Neural progenitor cell (in vitro differentiated cells): ENCODE results near the gene PFDN6. TPM values are rescaled to one million over a fixed set of nuclear protein-coding genes. Genes with fewer than 3 reads are reported as not detected.
"Not testable (repeated sequence)": the region's sequence is repeated elsewhere in the genome, so short reads cannot be mapped to it uniquely, and the experiment has no call there.

Source experiments
- DNase-seq: peaks from one replicate; pipeline ENCODE4 v3.0.0-alpha.2; 2016; ENCODE audit warnings: low spot score
- H2AFZ ChIP-seq: fragments of 200-600 bp; sonication (generic); replicated peaks from 2 replicates; pipeline ENCODE4 v1.6.1; 2016; ENCODE audit warnings: antibody characterized with exemption
- H3F3A ChIP-seq: fragments of 200-600 bp; sonication (generic); 2 replicates; pipeline ENCODE4 v1.6.1; 2016; ENCODE audit warnings: antibody characterized with exemption, low read depth
- H3K27ac ChIP-seq: fragments of 200-600 bp; sonication (generic); 2 replicates; pipeline ENCODE4 v1.5.1; 2016; ENCODE audit warnings: mild to moderate bottlenecking
- H3K27me3 ChIP-seq: fragments of 200-600 bp; sonication (generic); 2 replicates; pipeline ENCODE4 v1.6.1; 2016; ENCODE audit warnings: mild to moderate bottlenecking, moderate library complexity
- H3K36me3 ChIP-seq: fragments of 200-600 bp; sonication (generic); 2 replicates; pipeline ENCODE4 v1.5.1; 2016
- H3K4me1 ChIP-seq: fragments of 200-600 bp; sonication (generic); 2 replicates; pipeline ENCODE4 v1.6.1; 2016; ENCODE audit warnings: mixed run types
- H3K4me2 ChIP-seq: fragments of 200-600 bp; sonication (generic); 2 replicates; pipeline ENCODE4 v1.6.1; 2016
- H3K4me3 ChIP-seq: fragments of 200-600 bp; sonication (generic); 2 replicates; pipeline ENCODE4 v1.5.1; 2016
- H3K79me2 ChIP-seq: fragments of 200-600 bp; sonication (generic); 2 replicates; pipeline ENCODE4 v1.6.1; 2016; ENCODE audit warnings: low read depth
- H3K9ac ChIP-seq: fragments of 200-600 bp; sonication (generic); 2 replicates; pipeline ENCODE4 v1.6.1; 2016
- H3K9me3 ChIP-seq: fragments of 200-600 bp; sonication (generic); 2 replicates; pipeline ENCODE4 v1.5.1; 2016; ENCODE audit warnings: low read depth
- H4K20me1 ChIP-seq: fragments of 200-600 bp; sonication (generic); 2 replicates; pipeline ENCODE4 v1.6.1; 2016; ENCODE audit warnings: low read depth
- H3K27ac Mint-ChIP-seq: 3 replicates; pipeline ENCODE4 v1.8.0; 2021; ENCODE audit warnings: mixed read lengths
- H3K27me3 Mint-ChIP-seq: 2 replicates; pipeline ENCODE4 v1.8.0; 2022; ENCODE audit warnings: low read depth, mild to moderate bottlenecking, inconsistent platforms, moderate library complexity, mixed read lengths; ENCODE audit not compliant: insufficient read depth
- H3K36me3 Mint-ChIP-seq: 3 replicates; pipeline ENCODE4 v1.8.0; 2021; ENCODE audit warnings: mixed read lengths
- H3K4me1 Mint-ChIP-seq: 3 replicates; pipeline ENCODE4 v1.8.0; 2021; ENCODE audit warnings: mixed read lengths
- H3K4me3 Mint-ChIP-seq: 3 replicates; pipeline ENCODE4 v1.8.0; 2021; ENCODE audit warnings: mild to moderate bottlenecking, moderate library complexity, mixed read lengths
- H3K9me3 Mint-ChIP-seq: 3 replicates; pipeline ENCODE4 v1.8.0; 2020; ENCODE audit warnings: mixed read lengths
- EZH2 ChIP-seq: fragments of 200-600 bp; sonication (generic); IDR thresholded peaks from 2 replicates; pipeline ENCODE4 v1.6.1; 2017; ENCODE audit warnings: antibody characterized with exemption, mild to moderate bottlenecking, moderate library complexity
- EZH2phosphoT487 ChIP-seq: fragments of 200-600 bp; sonication (generic); IDR thresholded peaks from 2 replicates; pipeline ENCODE4 v1.6.1; 2017; ENCODE audit warnings: antibody characterized with exemption
- total RNA-seq: library from RNA; depleted of rRNA; stranded (reverse); fragments of >200 nt; gene quantifications from 2 replicates; pipeline ENCODE4 v1.2.3, GENCODE V29; 2015; ENCODE audit warnings: low replicate concordance
- TF ChIP-seq, protein P1 (sequence below): fragments of 200-600 bp; sonication (generic); IDR thresholded peaks from 2 replicates; pipeline ENCODE4 v1.5.1; 2017; ENCODE audit warnings: antibody characterized with exemption, mild to moderate bottlenecking

PFDN6 gene
- total RNA-seq, 1 donor from 2014 or later: 35.6 TPM

DNA sequence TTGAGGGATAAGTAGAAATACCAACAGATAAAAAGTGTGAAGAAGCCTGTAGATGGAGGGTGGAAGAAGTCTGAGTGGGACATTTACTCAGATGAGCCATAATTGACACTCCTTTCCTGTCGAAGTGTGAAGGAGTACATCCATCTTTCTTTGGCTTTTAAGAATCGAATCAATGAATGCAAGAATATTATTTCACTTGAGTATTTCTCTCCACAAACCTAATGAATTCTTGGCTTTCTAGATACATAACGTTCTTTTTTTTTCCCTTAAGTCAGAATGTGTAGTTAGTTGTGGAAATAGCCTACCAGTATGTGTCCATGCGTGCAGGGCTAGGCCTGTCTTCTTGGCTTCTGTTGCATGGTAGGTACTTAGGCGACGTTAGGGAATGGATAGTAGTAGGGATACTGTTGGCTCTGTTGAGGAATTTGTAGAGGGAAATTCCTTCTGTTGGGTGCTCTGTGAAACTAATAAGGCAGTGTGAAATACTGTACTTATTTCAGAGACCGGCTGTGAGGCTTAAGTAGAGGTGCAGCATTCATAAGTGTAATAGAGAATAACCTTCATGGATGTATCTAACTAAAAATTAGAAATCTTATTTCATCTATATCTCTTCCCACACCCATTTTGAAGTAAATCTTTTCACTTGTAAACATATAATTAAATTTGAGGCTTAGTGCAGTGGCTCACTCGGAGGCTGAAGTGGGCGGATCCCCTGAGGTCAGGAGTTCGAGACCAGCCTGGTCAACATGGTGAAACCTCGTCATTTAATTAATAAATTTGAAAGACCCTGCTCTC is 16.1 kb upstream of the PFDN6 start:
- Histone ChIP-seq H2AFZ (no peak overlapping the region), H4K20me1 (peaks cover 62% of the 10 kb centered on the region), H3K9ac (peak overlapping the region; percentile 94), H3K27me3 (no peaks in the 10 kb centered on the region), H3K27ac (no peak overlapping the region), H3K9me3 (no peaks in the 10 kb centered on the region), H3K36me3 (peaks cover 8% of the 10 kb centered on the region), H3K79me2 (peaks cover 52% of the 10 kb centered on the region), H3K4me3 (peak overlapping the region; percentile 83), H3K4me1 (peaks cover 42% of the 10 kb centered on the region), H3F3A (peaks cover 65% of the 10 kb centered on the region), H3K4me2 (peak overlapping the region; percentile 98)
- DNase-seq: no peak
- Mint-ChIP-seq H3K9me3 (no peaks in the 10 kb centered on the region), H3K27me3 (peaks cover 6% of the 10 kb centered on the region), H3K4me3 (peak overlapping the region; percentile 100), H3K36me3 (peaks cover 28% of the 10 kb centered on the region), H3K4me1 (peaks cover 55% of the 10 kb centered on the region), H3K27ac (no peak overlapping the region)
- TF ChIP-seq, protein P1, sequence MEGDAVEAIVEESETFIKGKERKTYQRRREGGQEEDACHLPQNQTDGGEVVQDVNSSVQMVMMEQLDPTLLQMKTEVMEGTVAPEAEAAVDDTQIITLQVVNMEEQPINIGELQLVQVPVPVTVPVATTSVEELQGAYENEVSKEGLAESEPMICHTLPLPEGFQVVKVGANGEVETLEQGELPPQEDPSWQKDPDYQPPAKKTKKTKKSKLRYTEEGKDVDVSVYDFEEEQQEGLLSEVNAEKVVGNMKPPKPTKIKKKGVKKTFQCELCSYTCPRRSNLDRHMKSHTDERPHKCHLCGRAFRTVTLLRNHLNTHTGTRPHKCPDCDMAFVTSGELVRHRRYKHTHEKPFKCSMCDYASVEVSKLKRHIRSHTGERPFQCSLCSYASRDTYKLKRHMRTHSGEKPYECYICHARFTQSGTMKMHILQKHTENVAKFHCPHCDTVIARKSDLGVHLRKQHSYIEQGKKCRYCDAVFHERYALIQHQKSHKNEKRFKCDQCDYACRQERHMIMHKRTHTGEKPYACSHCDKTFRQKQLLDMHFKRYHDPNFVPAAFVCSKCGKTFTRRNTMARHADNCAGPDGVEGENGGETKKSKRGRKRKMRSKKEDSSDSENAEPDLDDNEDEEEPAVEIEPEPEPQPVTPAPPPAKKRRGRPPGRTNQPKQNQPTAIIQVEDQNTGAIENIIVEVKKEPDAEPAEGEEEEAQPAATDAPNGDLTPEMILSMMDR: no peak
- TF ChIP-seq EZH2phosphoT487 (no peak), EZH2 (no peak)

DNA sequence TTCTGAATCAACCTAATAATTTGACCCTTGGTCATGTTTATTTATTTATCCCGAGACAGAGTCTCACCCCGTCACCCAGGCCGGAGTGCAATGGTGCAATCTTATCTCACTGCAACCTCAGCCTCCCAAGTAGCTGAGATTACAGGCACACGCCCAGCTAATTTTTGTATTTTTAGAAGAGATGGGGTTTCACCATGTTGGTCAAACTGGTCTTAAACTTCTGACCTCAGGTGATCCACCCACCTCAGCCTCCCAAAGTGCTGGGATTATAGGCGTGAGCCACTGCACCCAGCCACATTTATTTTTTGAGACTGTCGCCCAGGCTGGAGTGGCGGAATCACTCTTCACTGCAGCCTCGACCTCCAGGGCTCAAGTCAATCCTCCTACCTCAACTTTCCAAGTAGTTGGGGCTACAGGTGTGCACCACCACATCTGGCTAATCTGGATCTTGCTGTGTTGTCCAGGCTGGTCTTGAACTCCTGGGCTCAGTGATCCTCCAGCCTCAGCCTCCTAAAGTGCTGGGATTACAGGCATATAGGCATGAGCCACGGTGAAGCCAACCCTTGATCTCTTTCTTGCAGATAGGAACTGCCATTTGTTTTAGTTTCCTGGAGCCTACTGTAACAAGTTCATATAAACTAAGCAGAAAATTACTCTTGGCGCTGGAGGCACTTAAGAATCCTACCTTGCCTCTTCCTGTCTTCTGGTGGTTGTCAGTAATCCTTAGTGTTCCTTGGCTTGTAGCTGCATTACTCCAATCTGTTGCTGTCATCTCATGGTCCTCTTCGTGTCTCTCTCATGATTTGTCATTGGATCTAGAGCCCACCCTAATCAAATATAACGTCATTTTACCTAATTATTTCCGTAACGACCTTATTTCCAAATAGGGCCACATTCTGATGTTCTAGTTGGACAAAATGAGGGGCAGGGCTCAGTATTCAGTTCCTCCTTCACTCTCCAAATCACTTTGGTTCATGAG is 15.2 kb upstream of the PFDN6 start:
- no peak overlapping the region for H3K27ac ChIP-seq
- peaks cover 52% of the 10 kb centered on the region for H3K79me2 ChIP-seq
- no peaks in the 10 kb centered on the region for H3K9me3 ChIP-seq
- H3K27me3 Mint-ChIP-seq: peaks cover 6% of the 10 kb centered on the region
- peaks cover 42% of the 10 kb centered on the region for H3K4me1 ChIP-seq
- H3K9me3 Mint-ChIP-seq: no peaks in the 10 kb centered on the region
- H3K36me3 ChIP-seq: peaks cover 8% of the 10 kb centered on the region
- no peak overlapping the region for H3K27ac Mint-ChIP-seq
- DNase-seq: no peak
- H3K36me3 Mint-ChIP-seq: peaks cover 28% of the 10 kb centered on the region
- TF ChIP-seq, protein P1: no peak
- TF ChIP-seq EZH2: no peak
- TF ChIP-seq EZH2phosphoT487: no peak
- peaks cover 68% of the 10 kb centered on the region for H4K20me1 ChIP-seq
- H2AFZ ChIP-seq: no peak overlapping the region
- H3K4me2 ChIP-seq: peak overlapping the region; percentile 98
- peak overlapping the region; percentile 100 for H3K4me3 Mint-ChIP-seq
- H3K9ac ChIP-seq: peak overlapping the region; percentile 25
- H3K27me3 ChIP-seq: no peaks in the 10 kb centered on the region
- peaks cover 69% of the 10 kb centered on the region for H3F3A ChIP-seq
- peaks cover 55% of the 10 kb centered on the region for H3K4me1 Mint-ChIP-seq
- H3K4me3 ChIP-seq: peak overlapping the region; percentile 83

DNA sequence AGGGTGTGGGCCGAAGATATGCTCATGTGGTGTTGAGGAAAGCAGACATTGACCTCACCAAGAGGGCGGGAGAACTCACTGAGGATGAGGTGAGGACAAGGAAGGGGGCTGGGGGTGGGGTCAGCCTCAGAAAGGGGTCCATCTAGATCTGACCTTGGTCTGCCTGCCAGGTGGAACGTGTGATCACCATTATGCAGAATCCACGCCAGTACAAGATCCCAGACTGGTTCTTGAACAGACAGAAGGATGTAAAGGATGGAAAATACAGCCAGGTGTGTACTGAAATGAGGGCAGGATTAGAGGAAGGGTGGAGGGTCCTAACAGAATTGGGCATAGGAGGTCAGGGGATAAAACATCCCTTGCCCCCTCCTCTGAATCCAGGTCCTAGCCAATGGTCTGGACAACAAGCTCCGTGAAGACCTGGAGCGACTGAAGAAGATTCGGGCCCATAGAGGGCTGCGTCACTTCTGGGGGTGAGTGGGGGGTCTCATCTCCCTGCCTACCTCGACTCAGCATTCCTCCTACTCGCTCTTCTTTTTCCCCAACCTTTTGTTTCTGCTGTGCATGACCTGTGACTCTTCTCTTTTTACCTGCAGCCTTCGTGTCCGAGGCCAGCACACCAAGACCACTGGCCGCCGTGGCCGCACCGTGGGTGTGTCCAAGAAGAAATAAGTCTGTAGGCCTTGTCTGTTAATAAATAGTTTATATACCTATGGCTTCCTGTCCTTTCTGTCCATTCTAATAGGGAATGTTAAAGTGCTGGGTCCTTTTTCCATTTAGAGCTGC is 13.4 kb upstream of the PFDN6 start:
- H3K9ac ChIP-seq, H3K27me3 ChIP-seq, H3K36me3 ChIP-seq, H3K27me3 Mint-ChIP-seq, H2AFZ ChIP-seq, H3K27ac Mint-ChIP-seq, H3K9me3 Mint-ChIP-seq, DNase-seq, H3K9me3 ChIP-seq: not testable (repeated sequence)
- peaks cover 42% of the 10 kb centered on the region for H3K4me1 ChIP-seq
- Mint-ChIP-seq H3K4me3 (peak overlapping the region; percentile 86), H3K36me3 (peaks cover 24% of the 10 kb centered on the region), H3K4me1 (peaks cover 45% of the 10 kb centered on the region)
- peaks cover 45% of the 10 kb centered on the region for H3K79me2 ChIP-seq
- peak overlapping the region; percentile 98 for H3K4me2 ChIP-seq
- peak overlapping the region; percentile 23 for H3K27ac ChIP-seq
- peak overlapping the region; percentile 83 for H3K4me3 ChIP-seq
- peaks cover 68% of the 10 kb centered on the region for H4K20me1 ChIP-seq
- peaks cover 69% of the 10 kb centered on the region for H3F3A ChIP-seq
